CD14-positive monocyte (primary cell): Measurements from ENCODE around the gene SCUBE3. TPM values are rescaled to one million over a fixed set of nuclear protein-coding genes. Genes with fewer than 3 reads are reported as not detected.

Experiments used
- DNase-seq, 3 donors: peaks; one replicate each; pipeline ENCODE4 v3.0.0-alpha.2; 2011 to 2022
- H2AFZ ChIP-seq: 2 replicates; pipeline ENCODE4 v1.6.0; 2012; ENCODE audit warnings: mild to moderate bottlenecking, low read depth, low read length, inconsistent platforms; ENCODE audit not compliant: insufficient read depth, poor library complexity, severe bottlenecking
- H3K27ac ChIP-seq, 2 donors: 1 replicate in 1 of 2; 2 replicates in 1 of 2; pipeline ENCODE4 v1.5.1; 2012 to 2013; ENCODE audit warnings: low read length in 2 of 2, control low read depth in 1 of 2, inconsistent platforms in 1 of 2, low read depth in 1 of 2, mild to moderate bottlenecking in 1 of 2
- H3K27me3 ChIP-seq, 2 donors: one replicate each; pipeline versions ENCODE4 v1.6.0 to v1.6.1; 2011 to 2013; ENCODE audit warnings: low read length in 2 of 2; ENCODE audit not compliant: control insufficient read depth in 2 of 2, insufficient read depth in 2 of 2
- H3K36me3 ChIP-seq, 2 donors: replicated peaks in 1 of 2; 1 replicate in 1 of 2; 2 replicates in 1 of 2; pipeline versions ENCODE4 v1.5.1 to v1.6.1; 2012 to 2013; ENCODE audit warnings: low read length in 2 of 2, control low read depth in 1 of 2, inconsistent platforms in 1 of 2, mild to moderate bottlenecking in 1 of 2; ENCODE audit not compliant: insufficient read depth in 2 of 2, control insufficient read depth in 1 of 2
- H3K4me1 ChIP-seq, 2 donors: 1 replicate in 1 of 2; 2 replicates in 1 of 2; pipeline versions ENCODE4 v1.5.1 to v1.6.1; 2012 to 2013; ENCODE audit warnings: low read length in 2 of 2, control low read depth in 1 of 2, inconsistent platforms in 1 of 2, mild to moderate bottlenecking in 1 of 2, moderate library complexity in 1 of 2; ENCODE audit not compliant: insufficient read depth in 2 of 2, control insufficient read depth in 1 of 2
- H3K4me2 ChIP-seq: replicated peaks from 2 replicates; pipeline ENCODE3; 2012; ENCODE audit warnings: low read length, moderate library complexity, mild to moderate bottlenecking; ENCODE audit not compliant: poor library complexity, severe bottlenecking; ENCODE audit errors: extremely low read depth
- H3K4me3 ChIP-seq, 3 experiments: fragments of 200-600 bp in 1 of 3; sonication (generic) in 1 of 3; replicated peaks in 1 of 3; 1 replicate in 2 of 3; 2 replicates in 1 of 3; pipeline ENCODE4 v1.5.1; 2011 to 2013; ENCODE audit warnings: low read length in 3 of 3, mild to moderate bottlenecking in 3 of 3, control low read depth in 2 of 3, low read depth in 2 of 3, inconsistent platforms in 1 of 3, moderate library complexity in 1 of 3
- H3K79me2 ChIP-seq: 2 replicates; pipeline ENCODE4 v1.6.0; 2012; ENCODE audit warnings: mild to moderate bottlenecking, control low read depth, inconsistent platforms, low read length, moderate library complexity; ENCODE audit not compliant: insufficient read depth
- H3K9ac ChIP-seq: 2 replicates; pipeline ENCODE4 v1.6.0; 2017; ENCODE audit warnings: low read length, mild to moderate bottlenecking; ENCODE audit not compliant: insufficient read depth, poor library complexity, severe bottlenecking
- H3K9me3 ChIP-seq, 2 donors: replicated peaks in 1 of 2; 1 replicate in 1 of 2; 2 replicates in 1 of 2; pipeline versions ENCODE4 v1.5.1 to v1.6.1; 2012 to 2013; ENCODE audit warnings: low read length in 2 of 2, control low read depth in 1 of 2; ENCODE audit not compliant: control insufficient read depth in 1 of 2, insufficient read depth in 1 of 2
- H4K20me1 ChIP-seq: 2 replicates; pipeline ENCODE4 v1.6.0; 2012; ENCODE audit warnings: mild to moderate bottlenecking, low read length, control low read depth, moderate library complexity; ENCODE audit not compliant: insufficient read depth
- H3K27ac Mint-ChIP-seq, 7 donors: one replicate each; pipeline ENCODE4 v1.8.0; 2020; ENCODE audit warnings: mild to moderate bottlenecking in 7 of 7, mixed read lengths in 7 of 7, moderate library complexity in 6 of 7, inconsistent platforms in 2 of 7
- H3K27me3 Mint-ChIP-seq, 3 donors: one replicate each; pipeline ENCODE4 v1.8.0; 2021 to 2022; ENCODE audit warnings: low read depth in 3 of 3, mild to moderate bottlenecking in 3 of 3, mixed read lengths in 3 of 3, moderate library complexity in 3 of 3, inconsistent platforms in 1 of 3
- H3K36me3 Mint-ChIP-seq, 2 donors: one replicate each; pipeline ENCODE4 v1.8.0; 2020; ENCODE audit warnings: mixed read lengths in 2 of 2, inconsistent platforms in 1 of 2, mild to moderate bottlenecking in 1 of 2
- H3K4me1 Mint-ChIP-seq: one replicate; pipeline ENCODE4 v1.8.0; 2020; ENCODE audit warnings: mild to moderate bottlenecking, mixed read lengths
- H3K4me3 Mint-ChIP-seq, 2 donors: one replicate each; pipeline ENCODE4 v1.8.0; 2020; ENCODE audit warnings: mild to moderate bottlenecking in 2 of 2, mixed read lengths in 2 of 2, moderate library complexity in 1 of 2
- H3K9me3 Mint-ChIP-seq, 7 donors: one replicate each; pipeline ENCODE4 v1.8.0; 2020 to 2022; ENCODE audit warnings: mixed read lengths in 7 of 7, mild to moderate bottlenecking in 6 of 7, moderate library complexity in 6 of 7, inconsistent platforms in 2 of 7
- WGBS: methylation state at CpG from one replicate; pipeline ENCODE4 v1.1.5; 2013; ENCODE audit warnings: missing lambda C conversion rate; ENCODE audit not compliant: insufficient coverage; 5-methylcytosine and 5-hydroxymethylcytosine counted together
- intact Hi-C, 2 donors: fragments of 100-400 bp; cut with micrococcal nuclease; formaldehyde crosslinking; loops; one replicate each; pipeline versions ENCODE4 v1.15.0 to v1.15.1; 2023
- polyA plus RNA-seq, 3 donors: library from polyadenylated mRNA; depleted of rRNA in 1 of 3; unstranded in 2 of 3; stranded (reverse) in 1 of 3; fragments of 300-500 nt in 2 of 3; fragments of >200 nt in 1 of 3; fragmentation: Illumina TruSeq in 2 of 3; gene quantifications; 1 replicate in 2 of 3; 2 replicates in 1 of 3; pipeline ENCODE4 v1.2.3, GENCODE V29; 2012 to 2021
- TF ChIP-seq, protein P1 (sequence below): fragments of 200-600 bp; IDR thresholded peaks from one replicate; pipeline ENCODE4 v1.8.0; 2022; ENCODE audit warnings: antibody characterized with exemption, mild to moderate bottlenecking

Gene SCUBE3
- polyA plus RNA-seq, 3 donors = not detected

- no peak overlapping the region for H3K4me3 ChIP-seq
- no peak overlapping the region for H3K4me2 ChIP-seq
- no peaks in the 10 kb centered on the region for H3K79me2 ChIP-seq
- no peak overlapping the region for H3K4me3 Mint-ChIP-seq
- TF ChIP-seq, protein P1, sequence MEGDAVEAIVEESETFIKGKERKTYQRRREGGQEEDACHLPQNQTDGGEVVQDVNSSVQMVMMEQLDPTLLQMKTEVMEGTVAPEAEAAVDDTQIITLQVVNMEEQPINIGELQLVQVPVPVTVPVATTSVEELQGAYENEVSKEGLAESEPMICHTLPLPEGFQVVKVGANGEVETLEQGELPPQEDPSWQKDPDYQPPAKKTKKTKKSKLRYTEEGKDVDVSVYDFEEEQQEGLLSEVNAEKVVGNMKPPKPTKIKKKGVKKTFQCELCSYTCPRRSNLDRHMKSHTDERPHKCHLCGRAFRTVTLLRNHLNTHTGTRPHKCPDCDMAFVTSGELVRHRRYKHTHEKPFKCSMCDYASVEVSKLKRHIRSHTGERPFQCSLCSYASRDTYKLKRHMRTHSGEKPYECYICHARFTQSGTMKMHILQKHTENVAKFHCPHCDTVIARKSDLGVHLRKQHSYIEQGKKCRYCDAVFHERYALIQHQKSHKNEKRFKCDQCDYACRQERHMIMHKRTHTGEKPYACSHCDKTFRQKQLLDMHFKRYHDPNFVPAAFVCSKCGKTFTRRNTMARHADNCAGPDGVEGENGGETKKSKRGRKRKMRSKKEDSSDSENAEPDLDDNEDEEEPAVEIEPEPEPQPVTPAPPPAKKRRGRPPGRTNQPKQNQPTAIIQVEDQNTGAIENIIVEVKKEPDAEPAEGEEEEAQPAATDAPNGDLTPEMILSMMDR = no peak
- no peak overlapping the region for H3K27ac ChIP-seq
- WGBS = 92% methylated on average over 4 of the region's 6 CpGs
- peaks cover 0 to 9% (median 0%) of the 10 kb centered on the region in 7 donors for H3K9me3 Mint-ChIP-seq
- no peaks in the 10 kb centered on the region for H3K36me3 ChIP-seq
- DNase-seq = no peak
- peaks cover 8 to 18% of the 10 kb centered on the region in 2 donors for H3K27me3 ChIP-seq
- no peak overlapping the region for H2AFZ ChIP-seq
- H3K9me3 ChIP-seq = no peaks in the 10 kb centered on the region
- H3K27ac Mint-ChIP-seq = no peak overlapping the region
- H3K27me3 Mint-ChIP-seq = peaks cover 15 to 26% (median 19%) of the 10 kb centered on the region in 3 donors
- intact Hi-C loops = loop anchor here in 1 of 2 donors (10.0 kb wide), 1 partner anchor 217 kb away; no protein-coding TSS in a partner anchor
- no peaks in the 10 kb centered on the region for H3K36me3 Mint-ChIP-seq
- no peak overlapping the region for H3K9ac ChIP-seq
- no peaks in the 10 kb centered on the region for H3K4me1 Mint-ChIP-seq
- no peaks in the 10 kb centered on the region for H4K20me1 ChIP-seq
- no peaks in the 10 kb centered on the region for H3K4me1 ChIP-seq
Observed at GRCh38 chr6:35202066-35202546, 11.7 kb upstream of the SCUBE3 start.

DNA sequence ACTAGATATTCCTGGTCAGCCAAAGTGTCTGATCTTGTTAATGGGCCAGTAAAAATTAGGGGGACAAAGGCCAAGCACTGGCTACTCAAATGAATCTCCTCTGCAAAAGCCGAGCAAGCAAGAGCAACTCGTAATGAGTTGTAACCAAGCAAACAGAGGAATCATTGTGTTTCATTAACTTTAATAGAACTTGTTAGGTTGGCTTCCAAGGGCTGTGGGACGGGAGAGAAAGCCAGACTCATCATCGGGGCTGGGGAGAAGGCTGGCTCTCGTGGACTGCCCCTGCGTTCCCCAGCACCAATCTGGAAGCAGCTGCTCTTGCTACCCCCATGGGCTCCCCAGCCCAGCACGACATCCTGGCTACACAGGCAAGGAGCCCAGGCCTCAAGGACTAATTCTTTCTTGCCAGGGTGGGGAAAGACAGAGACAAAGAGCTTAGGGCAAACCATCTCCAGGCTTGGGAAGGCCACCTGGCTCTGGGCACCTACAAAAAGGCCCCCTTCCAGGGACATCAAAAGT is 10.5 kb upstream of the SCUBE3 start:
- H3K27me3 ChIP-seq = peaks cover 5 to 26% of the 10 kb centered on the region in 2 donors
- no peak overlapping the region for H3K27ac ChIP-seq
- intact Hi-C loops = loop anchor here in 1 of 2 donors (10.0 kb wide), 1 partner anchor 218 kb away; no protein-coding TSS in a partner anchor
- WGBS = 91% methylated on average over 7 of the region's 7 CpGs
- no peak overlapping the region for H3K9ac ChIP-seq
- H3K4me1 ChIP-seq = no peaks in the 10 kb centered on the region
- Mint-ChIP-seq H3K9me3 (peaks cover 0 to 3% (median 0%) of the 10 kb centered on the region in 7 donors), H3K4me1 (no peaks in the 10 kb centered on the region), H3K27me3 (peaks cover 21 to 29% (median 26%) of the 10 kb centered on the region in 3 donors), H3K4me3 (no peak overlapping the region), H3K36me3 (no peaks in the 10 kb centered on the region), H3K27ac (no peak overlapping the region)
- H3K9me3 ChIP-seq = no peaks in the 10 kb centered on the region
- no peak overlapping the region for H3K4me3 ChIP-seq
- TF ChIP-seq, protein P1 = no peak
- no peak for DNase-seq
- no peak overlapping the region for H2AFZ ChIP-seq
- no peaks in the 10 kb centered on the region for H3K79me2 ChIP-seq
- H3K4me2 ChIP-seq = no peak overlapping the region
- H4K20me1 ChIP-seq = no peaks in the 10 kb centered on the region
- H3K36me3 ChIP-seq = no peaks in the 10 kb centered on the region
